Measurements from ENCODE around the gene FBLN1. TPM values are rescaled to one million over a fixed set of nuclear protein-coding genes. Genes with fewer than 3 reads are reported as not detected.
"Not testable (repeated sequence)": the region's sequence is repeated elsewhere in the genome, so short reads cannot be mapped to it uniquely, and the experiment has no call there.

The FBLN1 gene
- total RNA-seq, 1 donor from 2014 or later: 238 TPM

GRCh38 chr22:45534339-45535192 is 31.9 kb downstream of the FBLN1 start:
- H3K27ac Mint-ChIP-seq (ENCODE audit: unreplicated experiment): no peak overlapping the region
- H3K4me3 Mint-ChIP-seq (ENCODE audit: unreplicated experiment): no peak overlapping the region
- H3K4me1 Mint-ChIP-seq (ENCODE audit: unreplicated experiment): no peaks in the 10 kb centered on the region
- no peaks in the 10 kb centered on the region for H3K27me3 Mint-ChIP-seq (ENCODE audit: unreplicated experiment)
- DNase-seq (ENCODE audit: low spot score): no peak
- TF ChIP-seq, protein P1, sequence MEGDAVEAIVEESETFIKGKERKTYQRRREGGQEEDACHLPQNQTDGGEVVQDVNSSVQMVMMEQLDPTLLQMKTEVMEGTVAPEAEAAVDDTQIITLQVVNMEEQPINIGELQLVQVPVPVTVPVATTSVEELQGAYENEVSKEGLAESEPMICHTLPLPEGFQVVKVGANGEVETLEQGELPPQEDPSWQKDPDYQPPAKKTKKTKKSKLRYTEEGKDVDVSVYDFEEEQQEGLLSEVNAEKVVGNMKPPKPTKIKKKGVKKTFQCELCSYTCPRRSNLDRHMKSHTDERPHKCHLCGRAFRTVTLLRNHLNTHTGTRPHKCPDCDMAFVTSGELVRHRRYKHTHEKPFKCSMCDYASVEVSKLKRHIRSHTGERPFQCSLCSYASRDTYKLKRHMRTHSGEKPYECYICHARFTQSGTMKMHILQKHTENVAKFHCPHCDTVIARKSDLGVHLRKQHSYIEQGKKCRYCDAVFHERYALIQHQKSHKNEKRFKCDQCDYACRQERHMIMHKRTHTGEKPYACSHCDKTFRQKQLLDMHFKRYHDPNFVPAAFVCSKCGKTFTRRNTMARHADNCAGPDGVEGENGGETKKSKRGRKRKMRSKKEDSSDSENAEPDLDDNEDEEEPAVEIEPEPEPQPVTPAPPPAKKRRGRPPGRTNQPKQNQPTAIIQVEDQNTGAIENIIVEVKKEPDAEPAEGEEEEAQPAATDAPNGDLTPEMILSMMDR (IDR thresholded peaks at IDR 0.05; ENCODE audit: unreplicated experiment): no peak
- H3K9me3 Mint-ChIP-seq (ENCODE audit: unreplicated experiment): no peaks in the 10 kb centered on the region
- H3K36me3 Mint-ChIP-seq (ENCODE audit: low read depth, unreplicated experiment): peaks cover 17% of the 10 kb centered on the region

GRCh38 chr22:45535290-45535689 is 32.6 kb downstream of the FBLN1 start:
- Mint-ChIP-seq H3K4me3 (ENCODE audit: unreplicated experiment) (no peak overlapping the region), H3K27me3 (ENCODE audit: unreplicated experiment) (no peaks in the 10 kb centered on the region), H3K4me1 (ENCODE audit: unreplicated experiment) (no peaks in the 10 kb centered on the region), H3K36me3 (ENCODE audit: low read depth, unreplicated experiment) (peaks cover 17% of the 10 kb centered on the region), H3K9me3 (ENCODE audit: unreplicated experiment) (no peaks in the 10 kb centered on the region), H3K27ac (ENCODE audit: unreplicated experiment) (no peak overlapping the region)
- TF ChIP-seq, protein P1 (IDR thresholded peaks at IDR 0.05; ENCODE audit: unreplicated experiment): no peak
- DNase-seq (ENCODE audit: low spot score): no peak

DNA sequence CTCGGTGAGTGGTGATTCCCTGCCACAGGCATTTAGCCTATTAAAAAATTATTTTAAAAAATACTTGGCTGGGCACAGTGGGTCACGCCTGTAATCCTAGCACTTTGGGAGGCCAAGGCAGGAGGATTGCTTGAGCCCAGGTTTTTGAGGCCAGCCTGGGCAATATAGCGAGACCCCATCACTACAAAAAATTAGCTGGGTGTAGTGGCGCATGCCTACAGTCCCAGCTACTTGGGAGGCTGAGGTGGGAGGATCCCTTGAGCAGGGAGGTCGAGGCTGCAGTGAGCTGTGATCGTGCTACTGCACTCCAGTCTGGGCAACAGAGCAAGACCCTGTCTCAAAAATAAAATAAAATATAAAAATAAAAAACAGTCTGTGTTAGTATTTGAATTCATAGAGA is 33.2 kb downstream of the FBLN1 start:
- not testable (repeated sequence) for H3K4me1 Mint-ChIP-seq (ENCODE audit: unreplicated experiment); H3K4me3 Mint-ChIP-seq (ENCODE audit: unreplicated experiment); H3K27ac Mint-ChIP-seq (ENCODE audit: unreplicated experiment); H3K27me3 Mint-ChIP-seq (ENCODE audit: unreplicated experiment); H3K9me3 Mint-ChIP-seq (ENCODE audit: unreplicated experiment); DNase-seq (ENCODE audit: low spot score)
- peaks cover 20% of the 10 kb centered on the region for H3K36me3 Mint-ChIP-seq (ENCODE audit: low read depth, unreplicated experiment)

GRCh38 chr22:45537734-45538181 is 35.1 kb downstream of the FBLN1 start:
- Mint-ChIP-seq H3K4me3 (ENCODE audit: unreplicated experiment) (no peak overlapping the region), H3K4me1 (ENCODE audit: unreplicated experiment) (no peaks in the 10 kb centered on the region), H3K36me3 (ENCODE audit: low read depth, unreplicated experiment) (peaks cover 31% of the 10 kb centered on the region), H3K27me3 (ENCODE audit: unreplicated experiment) (peaks cover 8% of the 10 kb centered on the region), H3K27ac (ENCODE audit: unreplicated experiment) (no peak overlapping the region), H3K9me3 (ENCODE audit: unreplicated experiment) (no peaks in the 10 kb centered on the region)
- DNase-seq (ENCODE audit: low spot score): no peak
- TF ChIP-seq, protein P1 (IDR thresholded peaks at IDR 0.05; ENCODE audit: unreplicated experiment): no peak

DNA sequence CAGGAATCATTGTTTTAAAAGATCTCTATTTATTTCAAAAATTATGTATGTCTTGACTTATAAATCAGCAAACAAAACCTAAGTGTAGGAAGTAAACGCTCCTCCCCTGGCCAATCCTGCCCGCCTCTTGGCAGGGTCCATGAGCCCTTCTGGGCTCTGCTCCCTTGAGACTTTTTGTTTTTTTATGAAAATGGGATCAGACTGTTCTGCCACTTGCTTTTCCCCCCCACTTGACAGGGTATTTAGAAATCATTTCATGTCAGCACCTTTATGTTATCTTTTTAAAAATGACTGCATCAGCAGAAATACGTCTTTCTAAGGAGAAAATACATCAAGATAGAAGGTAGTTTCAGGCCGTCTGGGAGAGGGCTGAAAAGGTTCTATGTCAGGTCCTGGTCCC is 35.6 kb downstream of the FBLN1 start:
- TF ChIP-seq, protein P1 (IDR thresholded peaks at IDR 0.05; ENCODE audit: unreplicated experiment): no peak
- Mint-ChIP-seq H3K27ac (ENCODE audit: unreplicated experiment) (no peak overlapping the region), H3K4me3 (ENCODE audit: unreplicated experiment) (no peak overlapping the region), H3K4me1 (ENCODE audit: unreplicated experiment) (no peaks in the 10 kb centered on the region), H3K9me3 (ENCODE audit: unreplicated experiment) (no peaks in the 10 kb centered on the region), H3K27me3 (ENCODE audit: unreplicated experiment) (peaks cover 8% of the 10 kb centered on the region), H3K36me3 (ENCODE audit: low read depth, unreplicated experiment) (peaks cover 35% of the 10 kb centered on the region)
- no peak for DNase-seq (ENCODE audit: low spot score)

All from endothelial cell (in vitro differentiated cells).